HG03108 (cell line): Measurements from ENCODE around the gene IL27RA.
A peak's percentile ranks its signal among the peaks of the same experiment; 100 is the strongest.

Experiments used
- ATAC-seq: cut with Tn5 transposase; IDR thresholded peaks from one replicate; pipeline ENCODE4 v1.9.1; 2021; ENCODE audit warnings: moderate library complexity; ENCODE audit not compliant: unreplicated experiment

The IL27RA gene

GRCh38 chr19:14056741-14057356, 25.3 kb downstream of the IL27RA start:
- ATAC-seq, result no peak

- no peak for ATAC-seq
Measured at GRCh38 chr19:14058182-14059092, 26.9 kb downstream of the IL27RA start.

- no peak for ATAC-seq
Measured at GRCh38 chr19:14059093-14059480, 27.5 kb downstream of the IL27RA start.

GRCh38 chr19:14059652-14060155, 28.1 kb downstream of the IL27RA start:
- no peak for ATAC-seq

- ATAC-seq, result no peak
Measured at GRCh38 chr19:14061081-14061749, 29.7 kb downstream of the IL27RA start.

GRCh38 chr19:14061751-14062557, 30.4 kb downstream of the IL27RA start, which contains the start of gene PALM3:
PALM3 (minus strand) TSS chr19:14062076; CDS start chr19:14061980, 96 bp downstream.
- ATAC-seq, result no peak

GRCh38 chr19:14062558-14062855, 30.9 kb downstream of the IL27RA start:
- ATAC-seq, result no peak

GRCh38 chr19:14063105-14063504, 31.5 kb downstream of the IL27RA start:
- ATAC-seq, result no peak

- no peak for ATAC-seq
Measured at GRCh38 chr19:14066134-14066533, 34.6 kb downstream of the IL27RA start.

GRCh38 chr19:14070268-14071050, 38.9 kb downstream of the IL27RA start:
- ATAC-seq, result no peak

- ATAC-seq, result no peak
Measured at GRCh38 chr19:14072535-14073260, 41.1 kb downstream of the IL27RA start, which contains the start of gene MISP3. MISP3 (plus strand) TSS chr19:14072786; CDS start chr19:14073310, 524 bp downstream.

- peak; percentile 53 for ATAC-seq
Measured at GRCh38 chr19:14073261-14073924, 41.8 kb downstream of the IL27RA start.

GRCh38 chr19:14073925-14074838, 42.6 kb downstream of the IL27RA start:
- ATAC-seq, result no peak

- ATAC-seq, result no peak
Measured at GRCh38 chr19:14078411-14078810, 46.8 kb downstream of the IL27RA start.

- peak; percentile 81 for ATAC-seq
Measured at GRCh38 chr19:14080887-14081796, 49.6 kb downstream of the IL27RA start.

- ATAC-seq, result no peak
Measured at GRCh38 chr19:14081797-14082674, 50.5 kb downstream of the IL27RA start.
